H1 (cell line): ENCODE measurements around the gene RANBP17. TPM values are rescaled to one million over a fixed set of nuclear protein-coding genes. Genes with fewer than 3 reads are reported as not detected.

Source experiments
- BACH1 ChIP-seq: IDR thresholded peaks from 2 replicates; pipeline ENCODE4 v1.6.1; 2012; ENCODE audit warnings: low read length, improper control_type of control experiment
- CTCF ChIP-seq, 3 experiments: IDR thresholded peaks; 1 replicate in 2 of 3; 2 replicates in 1 of 3; pipeline versions ENCODE4 v1.5.1 to v1.6.1; 2011; ENCODE audit warnings: low read length in 3 of 3, mild to moderate bottlenecking in 3 of 3, inconsistent platforms in 2 of 3, low read depth in 1 of 3, moderate library complexity in 1 of 3; ENCODE audit not compliant: insufficient read depth in 1 of 3; ENCODE audit errors: control extremely low read depth in 1 of 3
- GABPA ChIP-seq: IDR thresholded peaks from 2 replicates; pipeline ENCODE4 v1.6.1; 2011; ENCODE audit warnings: mild to moderate bottlenecking, low read length, moderate library complexity, borderline replicate concordance; ENCODE audit not compliant: insufficient read depth
- PHF8 ChIP-seq: fragments of 200-600 bp; sonication (generic); conservative IDR thresholded peaks from 2 replicates; pipeline ENCODE4 v1.7.1; 2012; ENCODE audit warnings: low read depth, mild to moderate bottlenecking, inconsistent platforms, low read length, moderate library complexity
- SIX5 ChIP-seq: IDR thresholded peaks from 2 replicates; pipeline ENCODE4 v1.6.1; 2011; ENCODE audit warnings: mild to moderate bottlenecking, low read depth, low read length
- SP1 ChIP-seq: IDR thresholded peaks from 2 replicates; pipeline ENCODE4 v1.6.1; 2011; ENCODE audit warnings: low read depth, low read length
- TAF1 ChIP-seq: IDR thresholded peaks from 2 replicates; pipeline ENCODE4 v1.6.1; 2011; ENCODE audit warnings: mild to moderate bottlenecking, low read depth, low read length
- TAF7 ChIP-seq: optimal IDR thresholded peaks from 2 replicates; pipeline ENCODE3; 2011; ENCODE audit warnings: low read depth, mild to moderate bottlenecking, inconsistent platforms, low read length, moderate library complexity, borderline replicate concordance
- polyA plus RNA-seq, 7 experiments: library from polyadenylated mRNA; depleted of rRNA in 3 of 7; stranded (reverse) in 5 of 7; unstranded in 2 of 7; fragments of >200 nt in 5 of 7; fragments of 200-250 nt in 2 of 7; gene quantifications; 1 replicate in 5 of 7; 2 replicates in 1 of 7; 4 replicates in 1 of 7; pipeline versions ENCODE4 v1.2.1 to v1.2.3, GENCODE V29; 2011 to 2013; ENCODE audit warnings: missing spikeins in 2 of 7, mixed read lengths in 2 of 7
- total RNA-seq: library from RNA; stranded (reverse); fragmentation: NEBNext Ultra II Directional; extraction: Animal tissue kit (Norgen Biotek cat#: 25700); gene quantifications from 2 replicates; pipeline ENCODE4 v1.2.1, GENCODE V29; 2021

Gene RANBP17
- total and polyA plus RNA-seq, 2 of the 8 experiments (the other 6 are each of a cell fraction or from before 2014, with no cell fraction given): 8.6 to 21.3 TPM

- TF ChIP-seq CTCF (IDR thresholded peaks at IDR 0.05; ENCODE audit: control extremely low read depth in 1 of 3, insufficient read depth in 1 of 3, low read depth in 1 of 3, low read length in 3 of 3) (no peak), TAF1 (no peak), PHF8 (no peak), GABPA (no peak), TAF7 (no peak), SIX5 (no peak), BACH1 (no peak), SP1 (no peak)
Measured at GRCh38 chr5:170846416-170846815, 15.4 kb upstream of the RANBP17 start (continued).
